ENCODE measurements around the gene KCTD12. TPM values are rescaled to one million over a fixed set of nuclear protein-coding genes. Genes with fewer than 3 reads are reported as not detected.

The KCTD12 gene
- total and polyA plus RNA-seq, 10 donors: 13.4 to 164 (median 82.5) TPM

GRCh38 chr13:76879883-76880270 lies 6.3 kb downstream of the KCTD12 start:
- H3K9me3 ChIP-seq: no peaks in the 10 kb centered on the region
- H3K27me3 ChIP-seq (replicated peaks in 1 of 7): peaks cover 0 to 4% (median 0%) of the 10 kb centered on the region in 7 donors
- no peak for TF ChIP-seq POLR2A (IDR thresholded peaks at IDR 0.05)
- no peak for TF ChIP-seq CTCF (IDR thresholded peaks at IDR 0.05 in 8 of 11, conservative IDR thresholded peaks at IDR 0.05 in 3 of 11)
- TF ChIP-seq POLR2AphosphoS5 (IDR thresholded peaks at IDR 0.05): no peak
- peaks cover 11 to 69% (median 48%) of the 10 kb centered on the region in 6 donors for H3K4me1 ChIP-seq
- intact Hi-C loops (cut with DNase I; ENCODE audit: low total_unique reads): no loop called here
- peak overlapping the region; percentile 14 to 93 (median 85) for H3K27ac ChIP-seq
- H3K4me3 ChIP-seq: peak overlapping the region in 1 of 8 donors; percentile 48
- WGBS, 5 donors: 58 to 69% (median 62%) methylated on average over 3 of the region's 3 CpGs
- no peak for DNase-seq
- H3K36me3 ChIP-seq: no peaks in the 10 kb centered on the region

GRCh38 chr13:76879203-76879882 lies 6.9 kb downstream of the KCTD12 start:
- TF ChIP-seq CTCF (IDR thresholded peaks at IDR 0.05 in 8 of 11, conservative IDR thresholded peaks at IDR 0.05 in 3 of 11): no peak
- TF ChIP-seq POLR2A (IDR thresholded peaks at IDR 0.05): no peak
- TF ChIP-seq POLR2AphosphoS5 (IDR thresholded peaks at IDR 0.05): peak in 1 of 3 donors; percentile 91
- peak overlapping the region in 1 of 8 donors; percentile 48 for H3K4me3 ChIP-seq

DNA sequence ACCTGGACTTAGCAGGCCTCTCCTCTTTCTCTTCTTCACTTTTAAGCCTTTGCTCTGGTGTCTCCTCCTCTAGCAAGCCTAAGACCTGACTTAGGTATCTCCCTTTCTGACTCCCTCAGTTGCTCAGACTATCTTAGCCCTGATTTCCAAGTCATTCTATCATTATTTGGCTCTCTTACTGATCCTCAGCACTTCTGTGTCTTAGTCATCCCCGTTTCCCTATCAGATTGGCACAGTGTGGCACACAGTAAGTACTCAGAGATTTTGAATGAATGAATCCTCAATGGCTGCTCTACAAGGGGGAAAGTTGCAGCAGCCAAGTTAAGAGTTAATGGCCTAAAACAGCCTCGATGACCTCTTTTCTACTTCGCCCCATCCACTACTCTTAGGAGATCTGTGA lies 8.2 kb downstream of the KCTD12 start:
- 91 to 95% (median 94%) methylated on average over 3 of the region's 3 CpGs for WGBS, 5 donors
- H3K27ac ChIP-seq: peak overlapping the region in 4 of 8 donors; percentile 83 to 93 (median 90)
- H3K27me3 ChIP-seq (replicated peaks in 1 of 7): no peaks in the 10 kb centered on the region

More at GRCh38 chr13:76879203-76879882, 6.9 kb downstream of the KCTD12 start:
- intact Hi-C loops (cut with DNase I; ENCODE audit: low total_unique reads): no loop called here
- DNase-seq: peak; percentile 89
- no peaks in the 10 kb centered on the region for H3K36me3 ChIP-seq
- H3K4me1 ChIP-seq: peaks cover 11 to 63% (median 44%) of the 10 kb centered on the region in 6 donors
- no peaks in the 10 kb centered on the region for H3K9me3 ChIP-seq
- H3K27ac ChIP-seq: peak overlapping the region; percentile 14 to 93 (median 85)
- 23 to 35% (median 25%) methylated on average over 8 of the region's 8 CpGs for WGBS, 5 donors
- H3K27me3 ChIP-seq (replicated peaks in 1 of 7): no peaks in the 10 kb centered on the region

More for the DNA sequence above, 8.2 kb downstream of the KCTD12 start:
- H3K9me3 ChIP-seq: no peaks in the 10 kb centered on the region
- DNase-seq: no peak
- no peak overlapping the region for H3K4me3 ChIP-seq
- intact Hi-C loops (cut with DNase I; ENCODE audit: low total_unique reads): no loop called here
- H3K36me3 ChIP-seq: no peaks in the 10 kb centered on the region
- H3K4me1 ChIP-seq: peaks cover 8 to 50% (median 36%) of the 10 kb centered on the region in 6 donors
- TF ChIP-seq CTCF (IDR thresholded peaks at IDR 0.05 in 8 of 11, conservative IDR thresholded peaks at IDR 0.05 in 3 of 11): no peak
- no peak for TF ChIP-seq POLR2A (IDR thresholded peaks at IDR 0.05)
- no peak for TF ChIP-seq POLR2AphosphoS5 (IDR thresholded peaks at IDR 0.05)
